ENCODE measurements around the gene TAS1R1.

Gene TAS1R1

DNA sequence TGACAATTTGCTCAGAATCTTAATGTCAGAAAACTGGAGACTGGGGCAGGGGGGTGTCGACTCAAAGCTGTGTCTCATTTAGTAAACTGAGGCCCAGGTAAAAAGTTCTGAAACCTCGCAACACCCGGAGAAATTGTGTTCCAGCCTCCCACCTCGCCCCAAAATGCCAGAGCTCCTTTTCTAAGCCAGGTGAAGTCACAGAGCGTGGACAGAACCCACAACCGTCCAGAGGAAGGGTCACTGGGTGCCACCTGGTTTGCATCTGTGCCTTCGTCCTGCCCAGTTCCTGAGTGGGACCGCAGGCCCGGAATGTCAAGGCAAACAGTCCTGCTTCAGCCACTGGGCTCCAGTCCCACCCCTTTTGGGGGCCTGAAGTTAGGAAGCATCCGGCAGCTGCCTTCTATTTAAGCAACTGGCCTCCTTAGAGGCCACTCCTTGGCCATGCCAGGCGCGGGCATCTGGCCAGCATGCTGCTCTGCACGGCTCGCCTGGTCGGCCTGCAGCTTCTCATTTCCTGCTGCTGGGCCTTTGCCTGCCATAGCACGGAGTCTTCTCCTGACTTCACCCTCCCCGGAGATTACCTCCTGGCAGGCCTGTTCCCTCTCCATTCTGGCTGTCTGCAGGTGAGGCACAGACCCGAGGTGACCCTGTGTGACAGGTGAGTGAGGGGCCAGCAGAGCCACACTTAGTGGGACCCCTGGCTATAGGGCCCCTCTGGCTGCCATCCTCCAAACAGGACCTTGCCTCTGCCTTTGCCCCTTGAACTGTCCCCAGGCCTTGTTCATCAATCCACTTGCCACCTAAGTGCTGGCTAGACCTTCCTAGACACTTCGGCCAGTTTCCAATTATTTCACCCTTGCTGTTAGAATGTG, at the start of gene TAS1R1:
Gene TAS1R1 (plus strand): TSS at position 401 of the 872 bp plus-strand sequence. CDS start 67 bp downstream, at position 468.
- no peak for DNase-seq

DNA sequence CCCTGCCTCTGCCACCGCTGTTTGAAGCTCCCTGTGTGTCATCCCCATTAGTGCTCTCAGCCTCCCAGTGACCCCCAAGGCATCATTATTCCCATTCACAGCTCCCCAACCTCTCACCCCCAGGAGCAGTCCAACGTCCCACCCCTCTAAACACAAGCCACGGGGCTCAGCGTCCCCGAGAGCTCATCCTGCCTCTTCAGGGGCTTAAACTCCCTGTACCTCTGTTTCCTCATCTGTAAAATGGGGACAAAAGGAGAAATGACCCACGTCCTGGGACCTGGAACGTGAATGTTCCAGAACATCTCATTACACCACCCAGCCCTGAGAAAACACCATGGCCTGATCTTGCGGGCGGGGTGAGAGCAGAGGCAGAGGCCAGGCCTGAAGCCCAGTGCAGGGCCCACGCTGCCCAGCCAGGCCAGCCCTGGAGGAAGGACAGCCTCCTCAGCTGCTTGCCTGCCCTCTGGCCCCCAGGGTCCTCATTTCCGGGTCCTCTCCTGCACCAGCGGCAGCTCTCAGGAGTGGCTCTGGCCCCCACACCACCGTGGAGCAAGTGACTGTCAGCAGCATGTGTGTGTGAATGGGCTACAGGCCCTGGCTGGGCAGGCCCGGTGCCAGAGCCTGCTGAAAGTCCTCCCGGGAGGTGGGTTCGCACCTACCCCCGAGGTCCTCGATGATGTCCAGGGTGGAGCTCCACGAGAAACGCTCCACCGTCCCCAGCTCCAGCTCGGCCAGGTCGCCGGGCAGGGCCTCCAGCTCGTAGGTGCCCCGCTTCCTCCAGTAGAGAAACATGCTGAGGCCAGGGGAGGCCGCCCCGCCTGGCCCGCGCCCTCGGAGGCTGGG, 49.5 kb upstream of the TAS1R1 start:
- no peak for DNase-seq

DNA sequence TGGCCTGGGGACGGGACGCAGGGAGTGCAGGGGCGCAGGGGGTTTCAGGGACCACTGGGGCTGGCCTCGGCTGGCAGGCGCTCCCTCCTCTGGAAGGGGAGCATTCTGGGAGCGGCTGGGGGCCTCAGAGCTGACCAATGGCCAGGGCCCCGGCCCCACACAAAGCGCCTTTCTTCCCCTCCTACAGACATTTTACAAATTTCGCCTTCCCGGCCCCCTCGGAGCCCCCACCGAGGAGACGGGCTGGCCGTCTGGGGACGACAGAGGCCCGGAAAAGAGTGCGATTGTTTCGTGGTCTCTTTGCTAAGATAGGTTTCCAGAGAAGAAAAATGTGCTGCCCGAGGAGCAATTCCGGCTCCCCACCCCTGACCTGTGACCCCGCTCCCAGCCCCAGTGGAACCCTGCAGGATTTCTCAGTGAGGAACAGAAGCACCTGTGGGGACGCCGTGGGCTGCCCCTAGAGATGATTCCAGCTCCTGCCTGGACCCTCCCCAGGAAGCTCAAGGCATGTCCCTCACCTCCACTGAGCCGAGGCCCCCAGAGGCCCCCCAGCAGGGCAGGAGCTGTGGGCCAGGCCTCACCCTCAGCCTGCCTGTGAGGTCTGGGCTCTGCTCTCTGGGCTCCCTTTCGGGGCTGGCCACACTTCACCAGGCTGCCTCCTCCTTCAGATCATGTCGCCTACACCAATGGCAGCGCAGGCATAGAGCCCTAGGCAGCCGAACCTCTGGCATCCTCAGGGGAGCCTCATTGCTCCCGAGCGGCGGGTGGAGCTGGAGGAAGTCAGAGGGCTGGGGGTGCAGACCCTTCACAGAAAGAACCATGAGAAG, 48.7 kb upstream of the TAS1R1 start:
- DNase-seq = no peak

DNA sequence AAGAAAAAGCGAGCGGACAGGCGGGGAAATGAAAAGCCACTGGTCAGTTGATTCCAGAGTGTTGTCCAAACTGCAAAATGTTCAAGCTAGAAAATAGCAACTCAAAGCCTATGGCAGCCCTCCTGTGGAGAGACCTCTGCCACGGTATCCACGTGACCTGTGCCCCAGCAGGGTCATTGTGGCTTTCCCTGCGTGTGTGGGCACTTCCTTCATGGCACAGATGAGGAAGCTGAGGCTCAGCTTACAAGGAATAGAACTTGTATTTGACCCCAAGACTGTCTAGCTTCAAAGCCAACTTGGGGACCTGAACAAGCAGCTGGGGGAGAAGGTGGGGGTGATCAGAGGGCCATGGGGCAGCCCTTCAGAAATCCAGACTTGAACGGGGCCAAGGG, 48.1 kb upstream of the TAS1R1 start:
- DNase-seq = no peak

- DNase-seq = no peak
Measured at GRCh38 chr1:6507461-6507911, 47.6 kb upstream of the TAS1R1 start.

DNA sequence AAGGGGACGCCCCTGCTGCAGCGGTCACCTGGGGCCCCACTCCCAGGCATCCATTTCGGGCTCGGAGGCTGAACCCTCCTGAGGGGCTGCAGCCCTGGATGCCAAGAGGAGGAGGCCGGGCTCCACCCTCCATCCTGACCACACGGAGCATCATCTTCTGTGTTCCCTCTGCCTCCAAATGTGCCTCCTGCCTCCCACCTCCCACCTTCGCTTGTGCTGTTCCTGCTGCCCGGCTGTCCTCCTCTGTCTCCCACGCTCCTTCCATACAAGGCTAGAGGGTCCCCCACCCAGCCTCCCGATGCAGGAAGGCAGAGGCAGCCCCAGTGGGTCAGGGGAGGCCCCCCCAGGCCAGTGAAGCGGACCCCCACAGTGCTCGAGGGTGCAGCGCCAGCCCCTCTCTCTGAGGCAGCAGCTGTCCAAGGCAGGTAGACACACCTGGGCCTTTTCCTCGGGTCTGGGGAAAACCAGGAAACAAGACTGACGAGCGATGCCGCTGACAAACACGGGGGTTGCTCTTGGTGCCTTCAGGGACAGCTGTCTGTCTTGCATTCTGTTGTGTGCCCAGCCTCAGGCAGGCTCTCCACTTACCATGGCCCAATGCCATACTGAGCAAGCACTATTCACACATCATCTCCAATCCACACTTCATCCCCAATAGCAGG, 46.8 kb upstream of the TAS1R1 start:
- no peak for DNase-seq

DNA sequence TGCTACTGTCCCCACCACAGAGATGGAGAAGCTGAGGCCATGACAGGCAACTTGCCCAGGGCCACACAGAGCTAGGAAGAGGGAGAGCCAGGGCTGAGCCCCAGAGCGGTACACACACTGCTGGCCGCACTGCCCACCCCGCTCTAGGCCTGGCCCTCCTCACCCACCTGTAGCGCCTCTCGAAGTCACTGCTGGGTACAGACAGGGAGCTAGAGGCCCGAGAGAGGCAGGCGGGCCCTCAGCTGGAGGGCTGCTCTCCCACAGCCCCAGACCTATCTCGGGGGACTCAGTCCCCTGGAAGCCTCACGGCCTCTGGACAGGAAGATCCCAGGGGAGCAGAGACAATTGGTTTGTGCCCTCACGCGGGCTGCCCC, 46.3 kb upstream of the TAS1R1 start:
- no peak for DNase-seq

DNA sequence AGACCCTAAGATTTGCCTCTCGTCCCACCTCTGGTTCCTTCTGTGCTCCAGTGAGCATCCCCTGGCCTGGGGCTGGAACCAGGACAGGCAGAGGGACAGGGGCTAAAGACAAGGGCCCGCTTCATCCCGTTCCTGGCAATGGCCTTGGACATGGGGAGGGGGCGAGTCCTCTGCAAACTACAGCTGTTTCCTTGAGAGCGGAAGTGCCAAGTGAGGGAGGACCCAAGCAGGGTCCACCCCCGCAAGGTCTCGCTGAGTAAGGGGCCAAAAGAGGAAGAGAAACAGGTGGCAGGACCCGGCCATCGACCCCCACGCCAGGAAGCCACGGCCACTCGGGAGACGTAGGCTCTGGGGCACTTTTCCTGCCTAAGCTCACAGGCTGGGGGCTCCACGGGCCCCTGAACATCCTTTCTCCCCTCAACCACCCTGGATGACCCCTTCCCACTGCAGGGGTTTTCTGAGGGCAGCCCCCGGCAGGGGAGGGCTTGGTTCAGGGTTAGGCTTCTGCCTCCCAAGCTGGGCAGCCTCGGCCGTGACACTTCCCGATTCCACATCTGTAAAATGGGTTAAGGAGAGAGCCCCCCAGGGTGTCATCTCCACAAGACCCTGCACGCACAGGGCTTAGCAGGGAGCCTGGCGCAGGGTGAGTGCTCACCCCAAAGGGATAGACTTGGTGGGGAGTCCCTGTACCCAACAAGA, 45.7 kb upstream of the TAS1R1 start:
- no peak for DNase-seq

GRCh38 chr1:6509919-6510291, 45.2 kb upstream of the TAS1R1 start:
- no peak for DNase-seq

GRCh38 chr1:6510493-6510892, 44.6 kb upstream of the TAS1R1 start:
- no peak for DNase-seq

- no peak for DNase-seq
Measured at GRCh38 chr1:6511056-6511455, 44.1 kb upstream of the TAS1R1 start.

GRCh38 chr1:6511561-6512244, 43.4 kb upstream of the TAS1R1 start:
- no peak for DNase-seq

- DNase-seq = no peak
Measured at GRCh38 chr1:6512245-6512907, 42.7 kb upstream of the TAS1R1 start.

DNA sequence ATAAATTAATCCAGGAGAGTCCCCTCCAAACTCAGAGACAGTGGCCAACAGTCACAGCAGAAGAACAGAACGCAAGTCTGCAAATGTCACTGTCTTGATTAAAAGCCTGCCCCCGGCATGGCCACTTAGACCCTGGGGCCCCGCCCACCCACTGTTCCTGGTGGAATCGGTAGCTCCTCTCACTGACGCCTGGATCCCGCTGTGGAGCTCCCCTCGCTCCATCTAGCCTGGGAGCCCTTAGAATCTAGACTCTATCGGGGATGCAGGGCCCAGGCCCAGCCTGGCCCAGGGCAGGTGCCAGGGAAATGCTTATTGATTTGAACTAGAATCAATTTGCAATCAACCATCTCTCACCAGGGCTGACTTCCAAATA, 42.2 kb upstream of the TAS1R1 start:
- no peak for DNase-seq

DNA sequence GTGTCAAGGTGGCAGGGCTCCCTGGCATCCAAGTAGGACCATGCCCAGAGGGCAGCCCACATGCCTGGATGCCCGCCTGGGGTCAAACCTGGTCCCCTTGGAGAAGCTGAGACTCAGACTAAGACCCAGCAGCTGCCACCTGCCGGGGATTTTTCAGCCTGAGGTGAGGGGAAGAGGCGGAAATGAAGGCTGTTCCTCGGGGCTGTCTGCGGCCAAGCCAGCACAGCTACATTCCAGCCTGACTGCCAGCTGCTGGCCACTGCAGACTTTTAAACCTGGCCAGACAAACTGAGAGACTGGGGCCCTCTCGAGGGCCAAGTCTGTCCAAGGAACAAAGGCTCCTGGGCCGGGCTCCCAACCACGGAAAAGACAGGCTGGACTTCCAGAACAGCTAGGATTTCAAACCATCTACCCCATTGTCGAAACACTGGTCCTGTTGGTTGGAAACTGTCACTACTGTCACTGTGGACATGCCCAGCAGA, 41.7 kb upstream of the TAS1R1 start:
- no peak for DNase-seq

DNA sequence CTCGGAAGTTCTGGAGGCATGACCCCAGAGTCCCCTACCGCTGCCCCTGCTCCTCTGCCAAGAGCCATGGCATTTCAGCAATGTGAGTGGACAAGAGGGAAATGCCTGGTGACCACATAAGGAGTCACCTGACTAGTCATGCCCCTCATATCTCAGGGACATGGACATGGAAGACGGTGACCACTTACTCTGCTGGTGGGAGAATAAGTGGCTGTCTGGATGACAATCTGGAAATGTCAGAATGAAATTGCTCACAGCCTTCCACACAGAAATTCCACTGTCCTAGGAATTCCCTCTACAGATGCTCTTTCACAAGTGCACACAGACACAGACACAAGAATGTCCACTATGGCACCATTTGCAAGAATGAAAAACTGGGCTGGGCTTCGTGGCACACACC, 39.3 kb upstream of the TAS1R1 start:
- DNase-seq = no peak

GRCh38 chr1:6517435-6517851, 37.7 kb upstream of the TAS1R1 start:
- DNase-seq = no peak

GRCh38 chr1:6519491-6519934, 35.6 kb upstream of the TAS1R1 start:
- DNase-seq = peak; percentile 77

DNA sequence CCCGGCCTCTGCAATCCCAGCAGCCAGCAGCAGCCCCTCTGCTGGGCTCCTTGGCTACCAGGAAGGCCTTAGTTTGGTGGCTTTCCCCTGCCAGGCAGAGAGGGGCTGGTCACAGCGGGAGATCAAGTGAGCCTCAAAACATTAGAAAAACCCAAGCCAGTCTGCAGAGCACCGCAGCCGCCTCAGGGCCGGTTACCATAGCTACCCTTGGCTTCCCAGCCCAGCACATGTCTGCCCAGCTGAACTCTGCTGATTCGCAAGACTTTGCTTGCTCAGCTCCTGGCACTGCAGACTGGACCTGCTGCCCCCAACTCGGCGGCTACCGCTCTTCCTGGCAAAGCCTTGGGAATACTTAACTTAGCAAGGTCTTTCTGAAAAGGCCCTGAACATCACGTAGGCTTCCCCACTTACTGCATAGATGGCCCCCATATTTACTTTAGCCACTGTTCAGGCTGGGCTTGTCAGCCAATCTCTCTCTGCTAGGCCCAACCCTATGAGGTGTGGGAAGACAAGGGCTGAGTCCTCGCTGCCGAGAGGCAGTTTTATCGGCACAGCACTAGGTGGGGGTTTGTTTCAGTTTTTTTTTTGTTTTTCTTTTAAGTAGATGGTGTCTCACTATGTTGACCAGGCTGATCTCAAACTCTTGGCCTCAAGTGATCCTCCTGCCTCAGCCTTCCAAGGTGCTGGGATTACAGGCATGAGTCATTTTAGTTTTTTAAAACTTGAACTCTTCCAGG, 35.0 kb upstream of the TAS1R1 start:
- DNase-seq = peak; percentile 91

- no peak for DNase-seq
Measured at GRCh38 chr1:6521536-6521935, 33.6 kb upstream of the TAS1R1 start.
